Endodermal cell (in vitro differentiated cells): ENCODE measurements around the gene TRIM14. TPM values are rescaled to one million over a fixed set of nuclear protein-coding genes. Genes with fewer than 3 reads are reported as not detected.
"Not testable (repeated sequence)": the region's sequence is repeated elsewhere in the genome, so short reads cannot be mapped to it uniquely, and the experiment has no call there.

ENCODE experiments used
- DNase-seq: peaks from one replicate; pipeline ENCODE4 v3.0.0-alpha.2; 2017
- H3K27ac ChIP-seq: 2 replicates; pipeline ENCODE4 v1.5.1; 2013; ENCODE audit warnings: mild to moderate bottlenecking, low read depth, low read length, moderate library complexity
- H3K27me3 ChIP-seq: 2 replicates; pipeline ENCODE4 v1.6.1; 2013; ENCODE audit warnings: mild to moderate bottlenecking, low read length, moderate library complexity; ENCODE audit not compliant: insufficient read depth, control insufficient read depth, poor library complexity, severe bottlenecking
- H3K36me3 ChIP-seq: 2 replicates; pipeline ENCODE4 v1.7.0; 2013; ENCODE audit warnings: mild to moderate bottlenecking, low read length, moderate library complexity; ENCODE audit not compliant: control insufficient read depth, insufficient read depth
- H3K4me1 ChIP-seq: one replicate; pipeline ENCODE4 v1.7.0; 2013; ENCODE audit warnings: low read length; ENCODE audit not compliant: control insufficient read depth, insufficient read depth
- H3K4me3 ChIP-seq: 2 replicates; pipeline ENCODE4 v1.5.1; 2013; ENCODE audit warnings: mild to moderate bottlenecking, low read length, moderate library complexity
- H3K9ac ChIP-seq: 2 replicates; pipeline ENCODE4 v1.6.1; 2013; ENCODE audit warnings: mild to moderate bottlenecking, low read length, moderate library complexity; ENCODE audit not compliant: poor library complexity, severe bottlenecking; ENCODE audit errors: extremely low read depth
- H3K9me3 ChIP-seq: 2 replicates; pipeline ENCODE4 v1.6.1; 2013; ENCODE audit warnings: mild to moderate bottlenecking, low read length, moderate library complexity; ENCODE audit not compliant: control insufficient read depth
- H3K27ac Mint-ChIP-seq: 2 replicates; pipeline ENCODE4 v1.8.0; 2020; ENCODE audit warnings: mixed read lengths
- H3K27me3 Mint-ChIP-seq: 2 replicates; pipeline ENCODE4 v1.8.0; 2021; ENCODE audit warnings: mild to moderate bottlenecking, mixed read lengths; ENCODE audit not compliant: insufficient read depth
- H3K36me3 Mint-ChIP-seq: 2 replicates; pipeline ENCODE4 v1.8.0; 2020; ENCODE audit warnings: low read depth, mixed read lengths
- H3K4me1 Mint-ChIP-seq: 2 replicates; pipeline ENCODE4 v1.8.0; 2020; ENCODE audit warnings: mixed read lengths
- H3K4me3 Mint-ChIP-seq: 2 replicates; pipeline ENCODE4 v1.8.0; 2020; ENCODE audit warnings: mild to moderate bottlenecking, moderate library complexity, mixed read lengths
- H3K9me3 Mint-ChIP-seq: 2 replicates; pipeline ENCODE4 v1.8.0; 2020; ENCODE audit warnings: mild to moderate bottlenecking, mixed read lengths
- CTCF ChIP-seq: fragments of 200-600 bp; sonication (generic); conservative IDR thresholded peaks from 2 replicates; pipeline ENCODE4 v1.5.0; 2021; ENCODE audit warnings: antibody characterized with exemption, mild to moderate bottlenecking
- WGBS, 2 experiments: methylation state at CpG; one replicate each; pipeline versions ENCODE4 v1.1.5 to v1.1.7; 2013; ENCODE audit warnings: missing lambda C conversion rate in 2 of 2, mixed read lengths in 1 of 2; ENCODE audit not compliant: insufficient coverage in 1 of 2, insufficient read length in 1 of 2; 5-methylcytosine and 5-hydroxymethylcytosine counted together
- total RNA-seq, 2 donors: library from RNA; stranded (reverse); fragmentation: NEBNext Ultra II Directional in 1 of 2; extraction: Animal tissue kit (Norgen Biotek cat#: 25700) in 1 of 2; gene quantifications; 2 replicates in 1 of 2; 3 replicates in 1 of 2; pipeline ENCODE4 v1.2.1, GENCODE V29; 2021

The TRIM14 gene
- total RNA-seq, 2 donors from 2014 or later = 3.1 to 5.1 TPM

DNA sequence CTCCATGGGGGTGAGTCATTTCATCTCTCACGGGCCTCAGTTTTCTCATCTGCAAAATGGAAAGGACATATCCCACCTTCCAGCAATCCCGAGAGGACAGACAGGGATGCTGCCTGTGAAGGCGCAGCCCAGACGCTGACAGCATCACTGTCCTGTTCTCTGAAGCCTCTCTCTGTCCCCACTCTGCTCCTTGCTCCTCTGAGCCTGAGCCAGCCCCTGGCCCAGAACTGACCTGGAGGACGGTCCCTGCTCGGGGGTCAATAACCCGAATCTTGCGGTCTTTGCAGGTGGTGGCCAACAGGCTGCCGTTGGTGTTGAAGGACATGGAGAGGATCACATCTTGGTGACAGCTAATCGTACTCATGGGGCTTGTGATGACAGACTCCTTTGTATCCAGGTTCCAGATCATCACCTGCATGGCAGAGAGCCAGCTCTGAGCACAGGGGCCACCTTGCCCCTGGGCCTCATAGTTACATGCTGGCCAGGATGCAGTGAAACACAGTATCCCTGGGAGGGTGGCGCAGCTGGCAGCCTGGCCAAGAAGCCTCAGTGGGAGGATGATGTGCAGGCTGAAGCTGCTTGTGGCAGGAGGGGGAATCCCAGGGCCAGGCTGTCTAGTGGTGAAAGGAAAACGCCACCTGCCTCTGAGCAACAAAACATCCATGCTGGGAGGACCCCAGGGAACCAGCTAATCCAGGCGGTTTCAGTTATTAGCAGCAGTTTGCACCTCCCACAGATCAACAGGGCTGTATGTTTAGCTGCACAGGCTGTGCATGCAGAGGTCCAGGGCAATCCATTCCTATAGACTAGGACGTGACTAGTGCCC, 14.0 kb upstream of the TRIM14 start:
- peak; percentile 45 for DNase-seq
- no peak for TF ChIP-seq CTCF
- Mint-ChIP-seq H3K4me1 (peaks cover 8% of the 10 kb centered on the region), H3K27me3 (no peaks in the 10 kb centered on the region), H3K9me3 (no peaks in the 10 kb centered on the region), H3K36me3 (peaks cover 35% of the 10 kb centered on the region), H3K27ac (no peak overlapping the region), H3K4me3 (no peak overlapping the region)
- Histone ChIP-seq H3K27ac (no peak overlapping the region), H3K4me3 (no peak overlapping the region), H3K9ac (no peak overlapping the region), H3K36me3 (peaks cover 11% of the 10 kb centered on the region), H3K4me1 (peaks cover 10% of the 10 kb centered on the region), H3K27me3 (no peaks in the 10 kb centered on the region), H3K9me3 (no peaks in the 10 kb centered on the region)
- 88 to 91% methylated on average over 13 to 14 of the region's 14 CpGs for WGBS, 2 experiments

DNA sequence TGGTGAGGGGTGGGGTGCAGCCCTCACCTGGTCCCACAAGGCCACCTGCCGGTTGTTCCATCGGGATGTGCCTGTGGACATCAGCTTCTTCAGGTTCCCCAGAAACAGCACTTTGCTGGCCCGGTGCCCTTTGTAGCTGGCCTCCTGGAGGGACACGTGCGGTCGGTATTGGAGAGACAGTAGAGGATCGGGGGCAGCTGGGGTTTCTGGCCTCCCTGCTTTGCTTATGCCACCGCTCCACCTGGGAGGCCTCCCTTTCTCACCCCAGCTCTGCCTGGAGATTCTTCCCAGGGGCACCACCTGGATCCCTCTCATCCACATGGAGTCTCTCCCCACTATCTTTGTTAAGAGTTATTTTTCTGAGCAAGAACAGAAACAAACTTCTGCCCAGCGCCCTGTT, 13.1 kb upstream of the TRIM14 start:
- DNase-seq = no peak
- Mint-ChIP-seq H3K4me3 (no peak overlapping the region), H3K36me3 (peaks cover 38% of the 10 kb centered on the region), H3K27ac (no peak overlapping the region), H3K4me1 (peaks cover 8% of the 10 kb centered on the region), H3K9me3 (no peaks in the 10 kb centered on the region), H3K27me3 (no peaks in the 10 kb centered on the region)
- 93% methylated on average over 5 to 9 of the region's 9 CpGs for WGBS, 2 experiments
- Histone ChIP-seq H3K4me1 (peaks cover 10% of the 10 kb centered on the region), H3K36me3 (peaks cover 11% of the 10 kb centered on the region), H3K27me3 (no peaks in the 10 kb centered on the region), H3K9me3 (no peaks in the 10 kb centered on the region), H3K9ac (no peak overlapping the region), H3K27ac (no peak overlapping the region), H3K4me3 (no peak overlapping the region)
- no peak for TF ChIP-seq CTCF

- Histone ChIP-seq H3K4me3 (no peak overlapping the region), H3K4me1 (peaks cover 10% of the 10 kb centered on the region), H3K27me3 (no peaks in the 10 kb centered on the region), H3K36me3 (peaks cover 5% of the 10 kb centered on the region), H3K9me3 (no peaks in the 10 kb centered on the region), H3K9ac (no peak overlapping the region), H3K27ac (no peak overlapping the region)
- Mint-ChIP-seq H3K4me3 (no peak overlapping the region), H3K4me1 (peaks cover 8% of the 10 kb centered on the region), H3K9me3 (no peaks in the 10 kb centered on the region), H3K36me3 (peaks cover 47% of the 10 kb centered on the region), H3K27me3 (no peaks in the 10 kb centered on the region), H3K27ac (no peak overlapping the region)
- 96 to 97% methylated on average over 13 of the region's 13 CpGs for WGBS, 2 experiments
- TF ChIP-seq CTCF = no peak
- peak; percentile 31 for DNase-seq
Observed at GRCh38 chr9:98130576-98131228, 11.7 kb upstream of the TRIM14 start.

GRCh38 chr9:98130060-98130459, 11.0 kb upstream of the TRIM14 start:
- not testable (repeated sequence) for H3K27me3 Mint-ChIP-seq, H3K4me1 Mint-ChIP-seq, H3K4me3 Mint-ChIP-seq, H3K9me3 ChIP-seq, H3K9ac ChIP-seq, H3K27ac Mint-ChIP-seq, DNase-seq, H3K4me1 ChIP-seq, H3K27me3 ChIP-seq, H3K4me3 ChIP-seq, H3K9me3 Mint-ChIP-seq, H3K27ac ChIP-seq, H3K36me3 ChIP-seq
- WGBS, 2 experiments = 95 to 96% methylated on average over 4 of the region's 4 CpGs
- H3K36me3 Mint-ChIP-seq = peaks cover 47% of the 10 kb centered on the region
